PC-9 (cell line): Measurements from ENCODE around the gene NOM1. TPM values are rescaled to one million over a fixed set of nuclear protein-coding genes. Genes with fewer than 3 reads are reported as not detected.

ENCODE experiments used
- BruUV-seq: library from RNA; stranded (reverse); fragments of 400-500 nt; replicated peaks from 2 replicates; lab custom pipeline; 2021; lab: Mats Ljungman, UMichigan
- CTCF ChIA-PET: fragments of 300-600 bp; sonication (Branson Sonifier 250); formaldehyde crosslinking; loops from one replicate; lab custom pipeline; 2022; ENCODE audit warnings: antibody characterized with exemption; lab: Charles Lee
- POLR2A ChIA-PET: fragments of 300-600 bp; sonication (Branson Sonifier 250); formaldehyde crosslinking; loops from one replicate; lab custom pipeline; 2022; ENCODE audit warnings: antibody characterized with exemption; ENCODE audit not compliant: unreplicated experiment; lab: Charles Lee
- DNase-seq, 2 experiments: peaks; one replicate each; pipeline versions ENCODE4 v3.0.0 to v3.0.0-alpha.2; 2015 to 2022; ENCODE audit warnings: mixed read lengths in 1 of 2
- H2AFZ ChIP-seq: fragments of 200-600 bp; sonication (generic); 2 replicates; pipeline ENCODE4 v1.8.1; 2017; ENCODE audit warnings: antibody characterized with exemption
- H3F3A ChIP-seq: fragments of 200-600 bp; sonication (generic); 2 replicates; pipeline ENCODE4 v1.8.1; 2017; ENCODE audit warnings: antibody characterized with exemption, mild to moderate bottlenecking, low read depth; ENCODE audit not compliant: insufficient read depth
- H3K27ac ChIP-seq: fragments of 200-600 bp; sonication (generic); 2 replicates; pipeline ENCODE4 v1.6.1; 2016; ENCODE audit warnings: mixed run types
- H3K27me3 ChIP-seq: fragments of 200-600 bp; sonication (generic); 2 replicates; pipeline ENCODE4 v1.6.1; 2016; ENCODE audit warnings: low read depth, mixed run types; ENCODE audit not compliant: insufficient read depth
- H3K36me3 ChIP-seq: fragments of 200-600 bp; sonication (generic); 2 replicates; pipeline ENCODE4 v1.6.1; 2016; ENCODE audit warnings: low read depth, mixed run types
- H3K4me1 ChIP-seq: fragments of 200-600 bp; sonication (generic); replicated peaks from 2 replicates; pipeline ENCODE4 v1.6.1; 2016; ENCODE audit warnings: mixed run types; ENCODE audit not compliant: insufficient read depth
- H3K4me2 ChIP-seq: fragments of 200-600 bp; sonication (generic); 2 replicates; pipeline ENCODE4 v1.6.1; 2017; ENCODE audit warnings: mixed run types
- H3K4me3 ChIP-seq: fragments of 200-600 bp; sonication (generic); 2 replicates; pipeline ENCODE4 v1.6.1; 2016; ENCODE audit warnings: mixed run types
- H3K79me2 ChIP-seq: fragments of 200-600 bp; sonication (generic); 2 replicates; pipeline ENCODE4 v1.6.1; 2017; ENCODE audit warnings: low read depth, mixed run types
- H3K9me2 ChIP-seq: fragments of 200-600 bp; sonication (generic); 2 replicates; pipeline ENCODE4 v1.8.1; 2017; ENCODE audit warnings: mild to moderate bottlenecking; ENCODE audit not compliant: insufficient read depth
- H3K9me3 ChIP-seq: fragments of 200-600 bp; sonication (generic); 2 replicates; pipeline ENCODE4 v1.8.1; 2016; ENCODE audit warnings: low read depth; ENCODE audit not compliant: insufficient read depth
- H4K20me1 ChIP-seq: fragments of 200-600 bp; sonication (generic); 2 replicates; pipeline ENCODE4 v1.8.1; 2017; ENCODE audit not compliant: insufficient read depth
- EZH2 ChIP-seq: fragments of 200-600 bp; sonication (generic); IDR thresholded peaks from 2 replicates; pipeline ENCODE4 v1.8.0; 2017; ENCODE audit warnings: antibody characterized with exemption, low read depth
- intact Hi-C: fragments of 100-400 bp; cut with micrococcal nuclease; formaldehyde crosslinking; loops from one replicate; pipeline ENCODE4 v1.10.0; 2022; ENCODE audit not compliant: unreplicated experiment
- total RNA-seq: library from RNA; stranded (reverse); gene quantifications from 2 replicates; pipeline ENCODE4 v1.2.3, GENCODE V29; 2021
- TF ChIP-seq, protein P1 (sequence below): fragments of 200-600 bp; sonication (generic); conservative IDR thresholded peaks from 2 replicates; pipeline ENCODE4 v1.6.1; 2017; ENCODE audit warnings: mixed run types, antibody characterized with exemption, mild to moderate bottlenecking, moderate library complexity

NOM1 gene
- total RNA-seq, 1 experiment from 2014 or later = 25.4 TPM

DNA sequence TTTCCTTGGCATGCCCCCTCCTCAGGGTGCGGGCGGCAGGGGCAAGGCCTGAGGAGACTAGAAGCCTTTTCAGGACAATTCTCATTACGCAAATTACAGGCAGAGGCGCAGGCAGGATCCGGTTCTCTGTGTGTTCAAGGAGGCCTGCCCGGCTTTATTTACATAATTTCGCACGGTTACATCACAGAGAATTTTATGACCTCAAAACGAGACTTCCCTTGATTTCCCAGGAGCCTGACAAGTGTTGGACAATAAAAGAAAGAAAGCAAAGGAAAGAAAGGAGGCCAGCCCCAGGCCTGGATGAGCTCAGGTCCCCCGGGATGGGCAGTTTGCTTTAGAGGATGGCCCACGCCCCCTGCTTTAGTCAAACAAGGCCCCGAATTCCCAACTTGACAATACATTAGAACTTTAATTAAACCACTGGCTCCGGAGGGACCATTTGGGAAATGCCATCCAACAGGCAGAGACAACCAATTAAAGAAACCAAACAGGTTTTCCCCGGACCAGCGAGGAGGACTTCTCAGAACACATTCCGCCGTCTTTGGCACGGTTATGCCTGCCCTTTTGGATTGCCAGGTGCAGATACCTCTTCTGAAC, 58.1 kb downstream of the NOM1 start:
- no peak overlapping the region for H3K4me3 ChIP-seq
- peaks cover 12% of the 10 kb centered on the region for H3K4me1 ChIP-seq
- H3K9me2 ChIP-seq = no peaks in the 10 kb centered on the region
- POLR2A ChIA-PET = no interaction called here
- H3K36me3 ChIP-seq = no peaks in the 10 kb centered on the region
- no peaks in the 10 kb centered on the region for H3K27me3 ChIP-seq
- H4K20me1 ChIP-seq = no peaks in the 10 kb centered on the region
- no peak overlapping the region for H2AFZ ChIP-seq
- H3K9me3 ChIP-seq = no peaks in the 10 kb centered on the region
- no peak overlapping the region for H3K27ac ChIP-seq
- CTCF ChIA-PET = no interaction called here
- intact Hi-C loops = no loop called here
- H3F3A ChIP-seq = no peaks in the 10 kb centered on the region
- DNase-seq = no peak
- no peak overlapping the region for H3K4me2 ChIP-seq
- no TSS peak for BruUV-seq
- H3K79me2 ChIP-seq = no peaks in the 10 kb centered on the region
- TF ChIP-seq, protein P1, sequence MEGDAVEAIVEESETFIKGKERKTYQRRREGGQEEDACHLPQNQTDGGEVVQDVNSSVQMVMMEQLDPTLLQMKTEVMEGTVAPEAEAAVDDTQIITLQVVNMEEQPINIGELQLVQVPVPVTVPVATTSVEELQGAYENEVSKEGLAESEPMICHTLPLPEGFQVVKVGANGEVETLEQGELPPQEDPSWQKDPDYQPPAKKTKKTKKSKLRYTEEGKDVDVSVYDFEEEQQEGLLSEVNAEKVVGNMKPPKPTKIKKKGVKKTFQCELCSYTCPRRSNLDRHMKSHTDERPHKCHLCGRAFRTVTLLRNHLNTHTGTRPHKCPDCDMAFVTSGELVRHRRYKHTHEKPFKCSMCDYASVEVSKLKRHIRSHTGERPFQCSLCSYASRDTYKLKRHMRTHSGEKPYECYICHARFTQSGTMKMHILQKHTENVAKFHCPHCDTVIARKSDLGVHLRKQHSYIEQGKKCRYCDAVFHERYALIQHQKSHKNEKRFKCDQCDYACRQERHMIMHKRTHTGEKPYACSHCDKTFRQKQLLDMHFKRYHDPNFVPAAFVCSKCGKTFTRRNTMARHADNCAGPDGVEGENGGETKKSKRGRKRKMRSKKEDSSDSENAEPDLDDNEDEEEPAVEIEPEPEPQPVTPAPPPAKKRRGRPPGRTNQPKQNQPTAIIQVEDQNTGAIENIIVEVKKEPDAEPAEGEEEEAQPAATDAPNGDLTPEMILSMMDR = no peak

DNA sequence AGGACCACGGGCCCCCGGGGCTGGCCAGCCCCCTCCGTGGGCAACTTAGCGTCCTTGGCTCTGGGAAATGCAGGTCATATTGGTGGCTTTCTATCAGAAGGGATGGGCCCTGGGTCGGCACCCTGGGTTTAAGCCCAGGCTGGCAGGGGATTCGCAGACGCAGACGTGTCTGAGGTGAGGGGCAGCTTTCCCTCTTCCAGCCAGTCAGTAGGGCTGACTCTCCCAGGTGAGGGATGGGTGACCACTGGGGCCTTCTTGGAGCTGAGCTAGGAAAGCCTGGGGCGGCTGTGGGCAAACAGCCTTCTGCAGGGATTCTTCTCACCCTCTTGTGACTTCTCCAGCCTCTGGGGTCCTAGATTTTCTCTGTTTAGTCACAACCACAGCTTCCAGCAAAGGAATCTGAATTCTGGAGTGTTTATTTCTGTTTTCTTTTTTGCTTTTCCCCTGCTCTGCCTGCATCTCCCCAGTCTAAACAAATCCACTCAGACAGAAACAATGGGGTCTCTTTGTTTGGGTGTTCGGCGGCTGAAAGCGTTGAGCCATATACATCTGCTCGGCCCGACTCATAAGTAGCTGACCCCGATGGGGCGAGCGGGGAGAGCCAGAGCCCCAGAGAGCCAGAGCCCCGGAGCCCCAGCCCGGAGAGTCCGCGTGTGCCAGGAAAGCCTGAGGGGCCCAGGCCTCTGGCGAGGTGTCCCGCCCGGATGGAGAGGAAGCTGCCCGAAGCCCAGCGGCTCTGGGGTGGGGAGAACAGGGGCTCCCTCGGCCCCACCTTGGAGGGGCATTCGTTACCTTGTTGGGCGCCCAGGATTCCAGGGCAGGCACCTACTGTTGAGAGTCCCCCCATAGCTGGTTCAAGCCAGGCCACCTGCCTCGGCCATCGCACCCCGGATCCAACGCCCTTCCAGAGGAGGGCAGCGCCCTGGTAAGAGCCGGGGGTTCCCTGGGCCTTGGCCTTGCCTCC, 59.0 kb downstream of the NOM1 start:
- DNase-seq = no peak
- Histone ChIP-seq H3K79me2 (no peaks in the 10 kb centered on the region), H3F3A (no peaks in the 10 kb centered on the region), H3K4me3 (peak overlapping the region; percentile 55; the same call in 1 of the 2 replicates), H3K4me1 (peaks cover 12% of the 10 kb centered on the region), H3K9me2 (no peaks in the 10 kb centered on the region), H3K36me3 (no peaks in the 10 kb centered on the region), H3K27ac (no peak overlapping the region), H2AFZ (no peak overlapping the region), H4K20me1 (no peaks in the 10 kb centered on the region), H3K4me2 (peak overlapping the region; percentile 75), H3K27me3 (no peaks in the 10 kb centered on the region), H3K9me3 (no peaks in the 10 kb centered on the region)
- BruUV-seq = no TSS peak
- POLR2A ChIA-PET = interaction anchor here (0.6 kb wide), 1 partner anchor 848 kb away, joined by 3 read pairs; no protein-coding TSS in a partner anchor
- no peak for TF ChIP-seq EZH2
- TF ChIP-seq, protein P1 = no peak
- intact Hi-C loops = no loop called here
- CTCF ChIA-PET = no interaction called here

DNA sequence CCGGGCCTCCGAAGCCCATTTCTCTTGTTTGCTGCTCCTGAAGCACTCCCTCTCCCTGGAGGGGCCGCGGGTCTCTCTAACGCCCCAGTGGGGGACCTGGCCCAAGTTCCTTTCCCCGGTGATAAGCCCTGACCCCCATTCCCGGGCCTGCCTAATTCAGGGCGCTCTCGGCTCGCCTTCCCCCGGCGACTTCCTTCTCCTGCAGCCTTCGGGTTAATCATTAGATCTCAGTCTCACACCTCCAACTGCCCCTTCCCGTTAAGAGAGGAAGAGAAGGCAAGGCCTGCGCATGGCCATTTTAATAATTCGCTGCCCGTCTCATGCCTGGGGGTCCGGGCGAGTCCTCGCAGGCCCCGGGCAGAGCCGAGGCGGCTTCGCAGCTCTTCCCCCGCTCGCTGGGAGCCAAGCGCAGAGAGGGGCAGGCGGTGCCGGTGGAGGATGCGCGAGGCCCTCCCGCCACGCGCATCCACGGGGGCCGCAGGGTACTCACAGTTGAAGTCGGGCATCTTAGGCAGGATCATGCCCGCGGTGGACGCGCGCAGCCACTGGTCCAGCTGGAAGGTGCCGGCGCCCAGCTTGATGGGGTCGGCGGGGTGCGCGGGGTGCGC, 59.8 kb downstream of the NOM1 start:
- no peak overlapping the region for H2AFZ ChIP-seq
- H3K36me3 ChIP-seq = no peaks in the 10 kb centered on the region
- ChIA-PET POLR2A (no interaction called here), CTCF (no interaction called here)
- no TSS peak for BruUV-seq
- TF ChIP-seq, protein P1 = no peak
- TF ChIP-seq EZH2 = no peak
- H3K79me2 ChIP-seq = no peaks in the 10 kb centered on the region
- H4K20me1 ChIP-seq = no peaks in the 10 kb centered on the region
- no peak for DNase-seq
- H3K4me2 ChIP-seq = peak overlapping the region; percentile 75
- H3F3A ChIP-seq = no peaks in the 10 kb centered on the region
- H3K9me3 ChIP-seq = no peaks in the 10 kb centered on the region
- no peak overlapping the region for H3K27ac ChIP-seq
- H3K27me3 ChIP-seq = no peaks in the 10 kb centered on the region
- no peaks in the 10 kb centered on the region for H3K9me2 ChIP-seq
- peak overlapping the region; percentile 55 for H3K4me3 ChIP-seq
- intact Hi-C loops = no loop called here
- H3K4me1 ChIP-seq = peaks cover 12% of the 10 kb centered on the region
